GM06990 (cell line): ENCODE data around the gene TUBB4A.

Source experiments
- DNase-seq: peaks from one replicate; pipeline ENCODE4 v3.0.0-alpha.2; 2011; ENCODE audit not compliant: insufficient read length; ENCODE audit errors: extremely low read depth
- H3K27me3 ChIP-seq: replicated peaks from 2 replicates; pipeline ENCODE4 v1.6.0; 2011; ENCODE audit warnings: low read length; ENCODE audit not compliant: control insufficient read depth, insufficient read depth
- H3K36me3 ChIP-seq: 2 replicates; pipeline ENCODE4 v1.5.1; 2011; ENCODE audit warnings: low read length; ENCODE audit not compliant: control insufficient read depth, insufficient read depth
- H3K4me3 ChIP-seq: replicated peaks from 2 replicates; pipeline ENCODE4 v1.5.1; 2011; ENCODE audit warnings: low read depth, mild to moderate bottlenecking, control low read depth, low read length
- TF ChIP-seq, protein P1 (sequence below): IDR thresholded peaks from 2 replicates; pipeline ENCODE4 v1.5.1; 2011; ENCODE audit warnings: low read length, control low read depth, mild to moderate bottlenecking, inconsistent platforms; ENCODE audit not compliant: insufficient read depth, poor library complexity, severe bottlenecking

The TUBB4A gene

DNA sequence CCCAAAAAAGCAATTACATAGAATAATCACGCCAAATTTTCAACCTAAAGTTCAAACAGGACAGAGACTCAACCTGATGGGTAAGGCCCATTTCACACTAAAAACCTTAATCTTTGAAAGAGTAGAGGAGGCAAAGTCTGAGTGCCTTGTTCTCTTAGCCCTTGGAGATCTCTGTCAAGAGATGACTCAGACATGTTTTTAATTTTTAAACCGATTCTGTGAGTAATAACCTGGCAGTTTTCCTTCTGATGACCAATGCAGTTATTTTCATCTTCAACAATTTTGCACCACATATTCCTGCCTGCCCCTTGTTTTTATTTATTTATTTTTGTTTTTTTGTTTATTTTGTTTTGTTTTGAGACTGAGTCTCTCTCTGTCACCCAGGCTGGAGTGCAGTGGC is 17.2 kb upstream of the TUBB4A start:
- no peaks in the 10 kb centered on the region for H3K27me3 ChIP-seq
- H3K4me3 ChIP-seq, result no peak overlapping the region
- no peaks in the 10 kb centered on the region for H3K36me3 ChIP-seq
- no peak for DNase-seq
- TF ChIP-seq, protein P1, sequence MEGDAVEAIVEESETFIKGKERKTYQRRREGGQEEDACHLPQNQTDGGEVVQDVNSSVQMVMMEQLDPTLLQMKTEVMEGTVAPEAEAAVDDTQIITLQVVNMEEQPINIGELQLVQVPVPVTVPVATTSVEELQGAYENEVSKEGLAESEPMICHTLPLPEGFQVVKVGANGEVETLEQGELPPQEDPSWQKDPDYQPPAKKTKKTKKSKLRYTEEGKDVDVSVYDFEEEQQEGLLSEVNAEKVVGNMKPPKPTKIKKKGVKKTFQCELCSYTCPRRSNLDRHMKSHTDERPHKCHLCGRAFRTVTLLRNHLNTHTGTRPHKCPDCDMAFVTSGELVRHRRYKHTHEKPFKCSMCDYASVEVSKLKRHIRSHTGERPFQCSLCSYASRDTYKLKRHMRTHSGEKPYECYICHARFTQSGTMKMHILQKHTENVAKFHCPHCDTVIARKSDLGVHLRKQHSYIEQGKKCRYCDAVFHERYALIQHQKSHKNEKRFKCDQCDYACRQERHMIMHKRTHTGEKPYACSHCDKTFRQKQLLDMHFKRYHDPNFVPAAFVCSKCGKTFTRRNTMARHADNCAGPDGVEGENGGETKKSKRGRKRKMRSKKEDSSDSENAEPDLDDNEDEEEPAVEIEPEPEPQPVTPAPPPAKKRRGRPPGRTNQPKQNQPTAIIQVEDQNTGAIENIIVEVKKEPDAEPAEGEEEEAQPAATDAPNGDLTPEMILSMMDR, result no peak

DNA sequence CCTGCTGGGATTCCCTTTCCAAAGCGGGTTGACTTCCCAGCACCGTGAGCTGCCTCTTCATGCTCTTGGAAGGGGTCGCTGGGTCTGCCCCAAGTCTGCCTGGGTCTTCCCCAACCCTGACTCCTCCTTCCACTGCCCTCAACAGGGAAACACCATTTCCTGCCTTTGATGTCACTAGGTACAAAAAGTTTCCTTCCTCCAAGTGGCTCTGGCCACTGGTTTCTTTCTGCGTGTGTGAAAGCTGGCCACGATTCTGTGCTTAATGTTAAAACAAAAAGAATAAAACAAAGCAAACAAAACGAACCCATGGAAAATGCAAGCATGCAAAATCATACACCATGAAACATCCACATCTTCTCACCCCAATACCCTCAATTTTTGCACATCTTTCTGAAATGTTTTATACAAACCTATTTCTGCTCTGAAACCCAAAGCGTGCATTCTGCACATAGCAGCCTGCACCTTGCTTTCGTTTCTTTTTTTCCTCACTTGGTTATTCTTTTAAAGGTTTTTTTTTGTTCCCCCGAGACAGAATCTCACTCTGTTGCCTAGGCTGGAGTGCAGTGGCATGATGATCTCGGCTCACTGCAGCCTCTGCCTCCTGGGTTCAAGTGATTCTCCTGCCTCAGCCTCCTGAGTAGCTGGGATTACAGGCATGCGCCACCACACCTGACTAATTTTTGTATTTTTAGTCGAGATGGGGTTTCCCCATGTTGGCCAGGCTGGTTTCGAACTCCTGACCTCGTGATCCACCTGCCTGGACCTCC is 16.2 kb upstream of the TUBB4A start:
- DNase-seq, result peak; percentile 74
- Histone ChIP-seq H3K4me3 (peak overlapping the region; percentile 87), H3K36me3 (no peaks in the 10 kb centered on the region), H3K27me3 (no peaks in the 10 kb centered on the region)
- TF ChIP-seq, protein P1, result no peak

DNA sequence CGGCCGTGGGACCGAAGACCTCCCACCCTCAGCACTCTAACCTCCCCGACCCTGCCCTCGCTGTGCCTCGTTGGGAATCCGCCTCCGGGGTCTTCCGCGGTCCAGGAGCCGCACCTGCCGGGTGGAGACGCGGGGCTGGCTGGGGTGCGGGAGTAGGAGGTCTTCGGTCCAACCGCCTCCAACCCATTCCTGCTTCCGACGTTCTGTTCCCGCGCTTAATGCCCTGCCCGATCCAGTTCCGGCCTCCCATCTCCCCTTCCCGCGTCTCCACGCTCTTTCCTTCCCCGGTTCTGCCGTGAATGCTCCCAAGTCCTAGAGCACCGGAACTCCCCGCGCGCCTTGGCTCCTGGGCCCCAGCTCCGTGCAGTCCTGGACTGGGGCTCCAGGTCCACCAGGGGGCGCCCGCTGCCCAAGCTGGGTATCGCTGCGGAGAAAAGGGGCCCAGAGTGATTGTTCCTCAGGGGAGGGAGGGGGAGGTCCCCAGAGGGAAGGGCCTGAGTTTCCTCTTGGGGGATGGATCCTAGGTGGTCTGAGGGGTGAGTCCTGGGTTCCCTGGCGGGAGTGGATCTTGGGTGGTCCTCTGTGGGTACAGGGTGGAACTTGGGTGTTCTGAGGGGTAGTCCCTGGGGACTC is 14.7 kb upstream of the TUBB4A start:
- TF ChIP-seq, protein P1, result peak; percentile 97

DNA sequence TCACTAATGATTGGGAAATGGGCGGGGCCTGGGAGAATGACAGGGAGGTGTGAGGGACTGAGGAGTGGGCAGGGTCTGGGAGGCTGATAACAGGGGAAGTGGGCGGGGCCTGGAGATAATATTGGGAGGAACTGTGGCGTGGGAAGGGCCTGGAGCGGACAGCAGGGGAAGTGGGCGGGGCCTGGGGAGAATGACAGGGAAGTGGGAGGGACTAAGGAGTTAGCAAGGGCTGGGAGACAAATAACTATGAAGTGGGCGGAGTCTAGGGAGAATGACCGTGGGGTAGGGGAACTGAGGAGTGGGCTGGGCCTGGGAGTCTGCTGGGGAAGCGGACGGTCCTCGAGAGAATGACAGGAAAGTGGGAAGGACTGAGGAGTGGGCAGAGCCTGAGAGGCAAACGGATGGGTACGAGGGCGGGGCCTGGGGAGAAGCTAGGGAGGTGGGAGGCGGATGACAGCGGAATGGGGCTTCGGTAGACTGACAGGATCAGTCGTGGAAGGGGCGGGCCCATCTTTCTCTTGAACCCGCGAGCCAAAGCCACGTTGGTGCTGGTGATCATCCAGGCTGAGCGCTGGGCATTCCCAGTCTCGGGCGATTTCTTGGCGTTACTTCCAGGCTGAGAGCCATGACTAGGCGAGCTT is 14.0 kb upstream of the TUBB4A start:
- Histone ChIP-seq H3K4me3 (peak overlapping the region; percentile 87), H3K36me3 (no peaks in the 10 kb centered on the region), H3K27me3 (no peaks in the 10 kb centered on the region)
- DNase-seq, result peak; percentile 89
- TF ChIP-seq, protein P1, result no peak

More for the DNA sequence above, 14.7 kb upstream of the TUBB4A start:
- Histone ChIP-seq H3K36me3 (no peaks in the 10 kb centered on the region), H3K27me3 (no peaks in the 10 kb centered on the region), H3K4me3 (peak overlapping the region; percentile 87)
- peak; percentile 89 for DNase-seq

DNA sequence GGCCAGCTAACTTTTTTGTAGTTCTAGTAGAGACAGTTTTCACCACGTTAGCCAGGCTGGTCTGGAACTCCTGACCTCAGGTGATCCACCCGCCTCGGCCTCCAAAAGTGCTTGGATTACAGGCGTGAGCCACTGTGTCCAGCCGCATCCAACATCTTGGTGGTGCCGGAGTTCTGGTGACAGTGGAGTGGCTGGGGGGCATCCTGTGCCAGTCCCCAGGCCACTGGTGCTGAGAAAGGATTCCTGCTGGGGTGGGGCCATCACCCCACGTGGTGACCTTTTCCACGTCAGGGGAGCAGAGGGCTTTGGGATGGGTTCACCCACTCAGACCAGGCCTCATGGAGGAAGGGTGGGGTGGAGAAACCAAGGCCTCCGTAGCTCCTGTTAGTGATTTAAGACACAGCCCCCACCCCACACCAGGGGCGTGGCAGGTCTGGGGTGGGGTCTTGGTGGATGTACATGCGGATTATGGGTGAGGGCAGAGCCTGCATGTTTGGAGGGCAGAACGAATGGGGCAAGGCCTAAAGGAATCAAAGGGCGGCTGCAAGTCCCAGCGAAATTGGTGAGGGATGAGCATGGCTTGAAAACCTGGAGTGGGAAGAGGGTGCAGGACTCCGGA is 12.9 kb upstream of the TUBB4A start:
- TF ChIP-seq, protein P1, result no peak
- H3K27me3 ChIP-seq, result no peaks in the 10 kb centered on the region
- no peak for DNase-seq
- H3K36me3 ChIP-seq, result no peaks in the 10 kb centered on the region
- no peak overlapping the region for H3K4me3 ChIP-seq
